ENCODE measurements around the gene THAP10. TPM values are rescaled to one million over a fixed set of nuclear protein-coding genes. Genes with fewer than 3 reads are reported as not detected.

The THAP10 gene
- total RNA-seq, 1 experiment from 2014 or later: 5.9 TPM

- no peak overlapping the region for H3K4me3 ChIP-seq (ENCODE audit: low read length)
- ChIA-PET CTCF (no interaction called here), POLR2A (ENCODE audit: unreplicated experiment) (no interaction called here)
- no peaks in the 10 kb centered on the region for H3K36me3 ChIP-seq (ENCODE audit: low read depth, low read length)
- H3K79me2 ChIP-seq (ENCODE audit: low read length): no peaks in the 10 kb centered on the region
- no peak overlapping the region for H2AFZ ChIP-seq (ENCODE audit: low read length)
- DNase-seq (no peak), ATAC-seq (no peak)
- no peaks in the 10 kb centered on the region for H3F3A ChIP-seq (ENCODE audit: low read length, unreplicated experiment)
- H3K27ac ChIP-seq (ENCODE audit: low read length): no peak overlapping the region
- peaks cover 10% of the 10 kb centered on the region for H3K4me1 ChIP-seq (ENCODE audit: insufficient read depth, low read length)
- no peak for TF ChIP-seq EZH2 (IDR thresholded peaks at IDR 0.05; ENCODE audit: low read length, unreplicated experiment)
- TF ChIP-seq CTCF (conservative IDR thresholded peaks at IDR 0.05; ENCODE audit: low read depth, low read length): no peak
- TF ChIP-seq EZH2phosphoT487 (IDR thresholded peaks at IDR 0.05; ENCODE audit: borderline replicate concordance, low read length): no peak
- no peaks in the 10 kb centered on the region for H3K27me3 ChIP-seq (ENCODE audit: low read length)
- intact Hi-C loops (cut with micrococcal nuclease): no loop called here
- H4K20me1 ChIP-seq (ENCODE audit: low read length): no peaks in the 10 kb centered on the region
- no TSS peak for BruUV-seq (replicated peaks)
- H3K9ac ChIP-seq (ENCODE audit: low read length): no peak overlapping the region
- H3K9me3 ChIP-seq (ENCODE audit: low read length): no peaks in the 10 kb centered on the region
- no peak overlapping the region for H3K4me2 ChIP-seq (ENCODE audit: low read length)
- no peaks in the 10 kb centered on the region for H3K9me2 ChIP-seq (replicated peaks; ENCODE audit: low read length)
These were observed 22.9 kb downstream of the THAP10 start for GRCh38 chr15:70869346-70869745.

- Histone ChIP-seq H3K27me3 (ENCODE audit: low read length) (no peaks in the 10 kb centered on the region), H3K36me3 (ENCODE audit: low read depth, low read length) (no peaks in the 10 kb centered on the region), H3K9me3 (ENCODE audit: low read length) (no peaks in the 10 kb centered on the region), H3K9ac (ENCODE audit: low read length) (no peak overlapping the region), H3K4me1 (ENCODE audit: insufficient read depth, low read length) (peaks cover 23% of the 10 kb centered on the region), H3K4me2 (ENCODE audit: low read length) (no peak overlapping the region), H3K4me3 (ENCODE audit: low read length) (no peak overlapping the region), H3K79me2 (ENCODE audit: low read length) (no peaks in the 10 kb centered on the region), H3K27ac (ENCODE audit: low read length) (no peak overlapping the region), H4K20me1 (ENCODE audit: low read length) (no peaks in the 10 kb centered on the region), H2AFZ (ENCODE audit: low read length) (no peak overlapping the region), H3F3A (ENCODE audit: low read length, unreplicated experiment) (peaks cover 2% of the 10 kb centered on the region), H3K9me2 (replicated peaks; ENCODE audit: low read length) (no peaks in the 10 kb centered on the region)
- no TSS peak for BruUV-seq (replicated peaks)
- ChIA-PET CTCF (interaction anchor here (0.6 kb wide), 1 partner anchor 246 kb away, joined by 3 read pairs; no protein-coding TSS in a partner anchor), POLR2A (ENCODE audit: unreplicated experiment) (no interaction called here)
- DNase-seq (no peak), ATAC-seq (no peak)
- TF ChIP-seq CTCF (conservative IDR thresholded peaks at IDR 0.05; ENCODE audit: low read depth, low read length) (no peak), EZH2 (IDR thresholded peaks at IDR 0.05; ENCODE audit: low read length, unreplicated experiment) (no peak), EZH2phosphoT487 (IDR thresholded peaks at IDR 0.05; ENCODE audit: borderline replicate concordance, low read length) (no peak)
- intact Hi-C loops (cut with micrococcal nuclease): no loop called here
These were observed 24.2 kb downstream of the THAP10 start for GRCh38 chr15:70867911-70868467.

DNA sequence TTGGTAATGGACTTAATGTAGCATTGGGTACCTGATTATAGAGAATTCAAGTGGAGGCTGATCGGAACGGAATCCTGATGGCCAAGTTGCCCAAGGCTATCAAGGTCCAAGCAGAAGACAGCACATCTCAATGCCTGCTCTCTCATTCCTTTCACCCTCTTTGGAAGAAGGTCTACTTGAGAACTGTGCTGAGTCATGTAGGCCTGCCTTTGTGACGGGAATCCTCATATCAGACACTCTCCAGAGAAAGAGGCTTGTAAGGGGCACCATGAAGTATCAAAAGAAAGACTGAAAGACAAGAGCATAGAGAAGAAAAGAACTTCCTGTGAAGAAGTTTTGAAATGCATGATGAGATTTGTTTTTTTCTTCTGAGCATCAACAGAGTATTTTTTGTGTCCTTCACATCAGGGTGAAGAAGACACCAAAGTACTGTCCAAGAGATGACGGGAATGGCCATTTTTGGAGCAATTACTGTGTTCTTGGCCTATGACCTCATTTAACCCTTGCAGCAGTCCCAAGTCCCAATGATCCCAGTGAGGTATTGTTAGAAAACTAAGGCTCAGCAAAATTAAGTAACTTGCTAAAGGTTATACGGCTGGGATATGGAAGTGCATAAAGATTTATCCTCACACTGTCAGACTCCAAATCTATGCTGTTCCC, 25.1 kb downstream of the THAP10 start:
- Histone ChIP-seq H3F3A (ENCODE audit: low read length, unreplicated experiment) (peaks cover 7% of the 10 kb centered on the region), H3K4me3 (ENCODE audit: low read length) (no peak overlapping the region), H3K27me3 (ENCODE audit: low read length) (no peaks in the 10 kb centered on the region), H3K27ac (ENCODE audit: low read length) (no peak overlapping the region), H2AFZ (ENCODE audit: low read length) (no peak overlapping the region), H3K9me3 (ENCODE audit: low read length) (no peaks in the 10 kb centered on the region; the same call in 1 of the 2 replicates), H4K20me1 (ENCODE audit: low read length) (no peaks in the 10 kb centered on the region), H3K4me1 (ENCODE audit: insufficient read depth, low read length) (peaks cover 28% of the 10 kb centered on the region), H3K36me3 (ENCODE audit: low read depth, low read length) (no peaks in the 10 kb centered on the region), H3K4me2 (ENCODE audit: low read length) (no peak overlapping the region), H3K9me2 (replicated peaks; ENCODE audit: low read length) (no peaks in the 10 kb centered on the region), H3K9ac (ENCODE audit: low read length) (no peak overlapping the region), H3K79me2 (ENCODE audit: low read length) (no peaks in the 10 kb centered on the region)
- POLR2A ChIA-PET (ENCODE audit: unreplicated experiment): no interaction called here
- TF ChIP-seq CTCF (conservative IDR thresholded peaks at IDR 0.05; ENCODE audit: low read depth, low read length): no peak
- TF ChIP-seq EZH2phosphoT487 (IDR thresholded peaks at IDR 0.05; ENCODE audit: borderline replicate concordance, low read length): no peak
- TF ChIP-seq EZH2 (IDR thresholded peaks at IDR 0.05; ENCODE audit: low read length, unreplicated experiment): no peak
- no TSS peak for BruUV-seq (replicated peaks)
- intact Hi-C loops (cut with micrococcal nuclease): no loop called here
- no peak for DNase-seq
- no peak for ATAC-seq
- CTCF ChIA-PET: interaction anchor here (0.6 kb wide), 1 partner anchor 247 kb away, joined by 3 read pairs; no protein-coding TSS in a partner anchor
